K562 (cell line): ENCODE results near the gene MLXIPL. TPM values are rescaled to one million over a fixed set of nuclear protein-coding genes. Genes with fewer than 3 reads are reported as not detected.

Experiments used
- CCAR2 ChIP-seq: fragments of 200-400 bp; formaldehyde crosslinking; IDR thresholded peaks from 2 replicates; pipeline ENCODE4 v1.6.1; 2017; ENCODE audit warnings: mild to moderate bottlenecking, low read depth, low read length
- COPS2 ChIP-seq: fragments of 450-650 bp; conservative IDR thresholded peaks from 2 replicates; pipeline ENCODE4 v1.6.1; 2016; ENCODE audit warnings: mild to moderate bottlenecking, moderate library complexity
- CXXC5 ChIP-seq: fragments of 250-450 bp; sonication (Bioruptor Pico); IDR thresholded peaks from 2 replicates; pipeline ENCODE4 v1.8.0; 2022; ENCODE audit warnings: inconsistent platforms, mild to moderate bottlenecking, moderate library complexity
- FOSL1 ChIP-seq: fragments of 200-800 bp; sonication (Bioruptor generic); conservative IDR thresholded peaks from 2 replicates; pipeline ENCODE4 v1.6.1; 2016; ENCODE audit warnings: missing genetic modification characterization, missing compliant biosample characterization
- MAZ ChIP-seq, 2 experiments: fragments of 450-650 bp in 1 of 2; sonication (generic) in 1 of 2; formaldehyde crosslinking; IDR thresholded peaks in 1 of 2; conservative IDR thresholded peaks in 1 of 2; 2 replicates each; pipeline versions ENCODE4 v1.4.0 to v1.5.0; 2020; ENCODE audit warnings: mild to moderate bottlenecking in 1 of 2, missing genetic modification reagents in 1 of 2
- MTA3 ChIP-seq: fragments of 450-650 bp; formaldehyde crosslinking; IDR thresholded peaks from 2 replicates; pipeline ENCODE4 v1.6.1; 2017; ENCODE audit warnings: mild to moderate bottlenecking, borderline replicate concordance
- POU5F1 ChIP-seq: fragments of 150-350 bp; IDR thresholded peaks from 2 replicates; pipeline ENCODE4 v1.6.1; 2014; ENCODE audit warnings: borderline replicate concordance, low read length, low read depth, mild to moderate bottlenecking; ENCODE audit not compliant: partially characterized antibody
- RUNX1 ChIP-seq: sonication (generic); IDR thresholded peaks from 2 replicates; pipeline ENCODE4 v1.6.1; 2016; ENCODE audit warnings: antibody characterized with exemption, low read depth
- ZBTB1 ChIP-seq: sonication (generic); formaldehyde crosslinking; IDR thresholded peaks from 2 replicates; pipeline ENCODE4 v1.8.1; 2023; ENCODE audit warnings: missing genetic modification reagents, low read depth, mild to moderate bottlenecking, borderline replicate concordance
- ZNF124 ChIP-seq: sonication (generic); formaldehyde crosslinking; IDR thresholded peaks from 2 replicates; pipeline ENCODE4 v1.8.1; 2022; ENCODE audit warnings: missing genetic modification reagents
- ZNF174 ChIP-seq: fragments of 250-450 bp; sonication (Bioruptor Pico); IDR thresholded peaks from 2 replicates; pipeline ENCODE4 v1.4.0; 2020; ENCODE audit warnings: mild to moderate bottlenecking
- ZNF57 ChIP-seq: fragments of 450-650 bp; formaldehyde crosslinking; IDR thresholded peaks from 2 replicates; pipeline ENCODE4 v1.4.0; 2020; ENCODE audit warnings: mild to moderate bottlenecking, moderate library complexity
- ZNF830 ChIP-seq: fragments of 250-450 bp; sonication (Bioruptor Pico); IDR thresholded peaks from 2 replicates; pipeline ENCODE4 v1.5.0; 2021; ENCODE audit warnings: mild to moderate bottlenecking
- polyA plus RNA-seq, 8 experiments: library from polyadenylated mRNA; depleted of rRNA in 4 of 8; stranded (reverse) in 5 of 8; unstranded in 3 of 8; fragments of >200 nt; fragmentation: Nextera tagmentation in 2 of 8; fragmentation: Illumina TruSeq in 1 of 8; extraction: Ambion mirVana in 2 of 8; extraction: Trizol in 1 of 8; gene quantifications; 2 replicates each; pipeline versions ENCODE4 v1.2.1 to v1.2.3, GENCODE V29; 2011 to 2014; ENCODE audit warnings: inconsistent platforms in 1 of 8, missing spikeins in 1 of 8
- total RNA-seq, 7 experiments: library from RNA; depleted of rRNA in 6 of 7; stranded (reverse); fragments of >200 nt in 6 of 7; fragmentation: Illumina TruSeq in 2 of 7; extraction: Trizol in 2 of 7; gene quantifications; 2 replicates each; pipeline versions ENCODE4 v1.2.1 to v1.2.3, GENCODE V29; 2011 to 2021; ENCODE audit warnings: low replicate concordance in 1 of 7
- TF ChIP-seq, protein P1 (sequence below): fragments of 200-400 bp; formaldehyde crosslinking; IDR thresholded peaks from 2 replicates; pipeline ENCODE4 v1.6.1; 2017; ENCODE audit warnings: mild to moderate bottlenecking, low read depth, low read length, moderate library complexity
- TF ChIP-seq, protein P2 (sequence below), 2 experiments: fragments of 450-650 bp in 1 of 2; IDR thresholded peaks; 2 replicates each; pipeline ENCODE4 v1.6.1; 2011 to 2017; ENCODE audit warnings: low read depth in 2 of 2, antibody characterized with exemption in 1 of 2, borderline replicate concordance in 1 of 2, low read length in 1 of 2, mild to moderate bottlenecking in 1 of 2, mixed read lengths in 1 of 2; ENCODE audit not compliant: control insufficient read depth in 1 of 2
- TF ChIP-seq, protein P3 (sequence below): sonication (generic); formaldehyde crosslinking; IDR thresholded peaks from 2 replicates; pipeline ENCODE4 v1.8.0; 2022; ENCODE audit warnings: mild to moderate bottlenecking, missing genetic modification reagents
- TF ChIP-seq, protein P4 (sequence below): conservative IDR thresholded peaks from 2 replicates; pipeline ENCODE4 v1.6.1; 2011; ENCODE audit warnings: low read depth, mild to moderate bottlenecking, low read length; ENCODE audit not compliant: control insufficient read depth

MLXIPL gene
- total and polyA plus RNA-seq, 9 of the 15 experiments (the other 6 are each of a cell fraction or from before 2014, with no cell fraction given), result 0.11 to 18.4 (median 1.4) TPM

DNA sequence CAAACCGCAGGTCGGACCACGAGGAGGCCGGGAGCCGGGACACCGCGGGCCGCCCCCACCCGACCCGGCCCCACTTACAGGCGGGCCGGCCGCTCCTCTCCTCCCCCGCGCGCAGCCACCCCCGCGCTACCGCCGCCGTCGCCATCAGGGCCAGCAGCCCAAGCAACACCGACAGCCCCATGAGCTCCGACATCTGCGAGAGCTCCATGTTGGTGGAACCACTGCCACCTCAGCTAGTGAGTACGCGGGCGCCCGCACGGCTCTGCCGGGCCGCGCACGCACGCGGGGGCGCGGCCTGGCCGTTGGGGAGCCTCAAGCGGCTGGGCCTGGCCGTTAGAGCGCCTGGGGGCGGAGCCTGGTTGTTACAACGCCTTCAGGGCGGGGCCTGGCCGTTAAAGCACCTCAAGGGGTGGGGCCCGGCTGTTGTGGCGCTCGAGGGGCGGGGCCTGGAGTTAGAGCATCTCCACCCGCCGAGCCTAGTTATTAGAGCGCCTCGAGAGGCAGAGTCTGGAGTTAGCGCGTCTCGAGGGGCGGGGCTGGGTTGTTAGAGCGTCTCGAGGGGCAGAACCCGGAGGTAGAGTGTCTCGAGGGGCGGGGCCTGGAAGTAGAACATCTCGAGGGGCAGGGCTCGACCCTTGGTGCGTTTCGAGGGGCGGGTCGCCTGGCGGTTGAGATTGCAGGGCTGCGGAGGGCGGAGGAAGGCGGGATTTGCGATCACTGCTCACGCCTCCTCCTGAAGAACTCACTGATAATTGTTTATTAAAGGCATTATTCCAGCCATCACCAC, 45.8 kb downstream of the MLXIPL start, which contains the start of gene TBL2 (continued):
- TF ChIP-seq, protein P1, sequence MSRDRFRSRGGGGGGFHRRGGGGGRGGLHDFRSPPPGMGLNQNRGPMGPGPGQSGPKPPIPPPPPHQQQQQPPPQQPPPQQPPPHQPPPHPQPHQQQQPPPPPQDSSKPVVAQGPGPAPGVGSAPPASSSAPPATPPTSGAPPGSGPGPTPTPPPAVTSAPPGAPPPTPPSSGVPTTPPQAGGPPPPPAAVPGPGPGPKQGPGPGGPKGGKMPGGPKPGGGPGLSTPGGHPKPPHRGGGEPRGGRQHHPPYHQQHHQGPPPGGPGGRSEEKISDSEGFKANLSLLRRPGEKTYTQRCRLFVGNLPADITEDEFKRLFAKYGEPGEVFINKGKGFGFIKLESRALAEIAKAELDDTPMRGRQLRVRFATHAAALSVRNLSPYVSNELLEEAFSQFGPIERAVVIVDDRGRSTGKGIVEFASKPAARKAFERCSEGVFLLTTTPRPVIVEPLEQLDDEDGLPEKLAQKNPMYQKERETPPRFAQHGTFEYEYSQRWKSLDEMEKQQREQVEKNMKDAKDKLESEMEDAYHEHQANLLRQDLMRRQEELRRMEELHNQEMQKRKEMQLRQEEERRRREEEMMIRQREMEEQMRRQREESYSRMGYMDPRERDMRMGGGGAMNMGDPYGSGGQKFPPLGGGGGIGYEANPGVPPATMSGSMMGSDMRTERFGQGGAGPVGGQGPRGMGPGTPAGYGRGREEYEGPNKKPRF, result no peak
- TF ChIP-seq FOSL1 (tag) (peak; percentile 38), ZNF57 (CRISPR knock-in tag) (0 out of 2 replicates have a peak, but pooled peaks have one; percentile 62), ZNF830 (CRISPR knock-in tag) (0 out of 2 replicates have a peak, but pooled peaks have one; percentile 20), ZBTB1 (CRISPR knock-in tag) (no peak; the same call in 1 of the 2 replicates), MTA3 (peak; percentile 91), ZNF124 (peak; percentile 8; the same call in 1 of the 2 replicates), MAZ (CRISPR knock-in tag; conservative IDR thresholded peaks at IDR 0.05 in 1 of 2, IDR thresholded peaks at IDR 0.05 in 1 of 2) (peak; percentile 86 to 91), ZNF174 (peak; percentile 84; the same call in 1 of the 2 replicates), POU5F1 (no peak), COPS2 (no peak), CXXC5 (CRISPR knock-in tag) (peak; percentile 89), CCAR2 (no peak), RUNX1 (0 out of 2 replicates have a peak, but pooled peaks have one; percentile 24)
- TF ChIP-seq, protein P2, sequence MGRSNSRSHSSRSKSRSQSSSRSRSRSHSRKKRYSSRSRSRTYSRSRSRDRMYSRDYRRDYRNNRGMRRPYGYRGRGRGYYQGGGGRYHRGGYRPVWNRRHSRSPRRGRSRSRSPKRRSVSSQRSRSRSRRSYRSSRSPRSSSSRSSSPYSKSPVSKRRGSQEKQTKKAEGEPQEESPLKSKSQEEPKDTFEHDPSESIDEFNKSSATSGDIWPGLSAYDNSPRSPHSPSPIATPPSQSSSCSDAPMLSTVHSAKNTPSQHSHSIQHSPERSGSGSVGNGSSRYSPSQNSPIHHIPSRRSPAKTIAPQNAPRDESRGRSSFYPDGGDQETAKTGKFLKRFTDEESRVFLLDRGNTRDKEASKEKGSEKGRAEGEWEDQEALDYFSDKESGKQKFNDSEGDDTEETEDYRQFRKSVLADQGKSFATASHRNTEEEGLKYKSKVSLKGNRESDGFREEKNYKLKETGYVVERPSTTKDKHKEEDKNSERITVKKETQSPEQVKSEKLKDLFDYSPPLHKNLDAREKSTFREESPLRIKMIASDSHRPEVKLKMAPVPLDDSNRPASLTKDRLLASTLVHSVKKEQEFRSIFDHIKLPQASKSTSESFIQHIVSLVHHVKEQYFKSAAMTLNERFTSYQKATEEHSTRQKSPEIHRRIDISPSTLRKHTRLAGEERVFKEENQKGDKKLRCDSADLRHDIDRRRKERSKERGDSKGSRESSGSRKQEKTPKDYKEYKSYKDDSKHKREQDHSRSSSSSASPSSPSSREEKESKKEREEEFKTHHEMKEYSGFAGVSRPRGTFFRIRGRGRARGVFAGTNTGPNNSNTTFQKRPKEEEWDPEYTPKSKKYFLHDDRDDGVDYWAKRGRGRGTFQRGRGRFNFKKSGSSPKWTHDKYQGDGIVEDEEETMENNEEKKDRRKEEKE (IDR thresholded peaks at IDR 0.05; ENCODE audit: borderline replicate concordance in 1 of 2, control insufficient read depth in 1 of 2, low read depth in 2 of 2, low read length in 1 of 2), result no peak
- TF ChIP-seq, protein P3, sequence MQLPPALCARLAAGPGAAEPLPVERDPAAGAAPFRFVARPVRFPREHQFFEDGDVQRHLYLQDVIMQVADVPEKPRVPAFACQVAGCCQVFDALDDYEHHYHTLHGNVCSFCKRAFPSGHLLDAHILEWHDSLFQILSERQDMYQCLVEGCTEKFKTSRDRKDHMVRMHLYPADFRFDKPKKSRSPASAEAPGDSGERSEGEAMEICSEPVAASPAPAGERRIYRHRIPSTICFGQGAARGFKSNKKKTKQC (CRISPR knock-in tag), result no peak; the same call in none of the 2 replicates
- TF ChIP-seq, protein P4, sequence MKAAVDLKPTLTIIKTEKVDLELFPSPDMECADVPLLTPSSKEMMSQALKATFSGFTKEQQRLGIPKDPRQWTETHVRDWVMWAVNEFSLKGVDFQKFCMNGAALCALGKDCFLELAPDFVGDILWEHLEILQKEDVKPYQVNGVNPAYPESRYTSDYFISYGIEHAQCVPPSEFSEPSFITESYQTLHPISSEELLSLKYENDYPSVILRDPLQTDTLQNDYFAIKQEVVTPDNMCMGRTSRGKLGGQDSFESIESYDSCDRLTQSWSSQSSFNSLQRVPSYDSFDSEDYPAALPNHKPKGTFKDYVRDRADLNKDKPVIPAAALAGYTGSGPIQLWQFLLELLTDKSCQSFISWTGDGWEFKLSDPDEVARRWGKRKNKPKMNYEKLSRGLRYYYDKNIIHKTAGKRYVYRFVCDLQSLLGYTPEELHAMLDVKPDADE, result peak; percentile 65; the same call in 1 of the 2 replicates
